GM19455 (cell line): ENCODE results near the gene PPP2R1A.
"Not testable (repeated sequence)": the region's sequence is repeated elsewhere in the genome, so short reads cannot be mapped to it uniquely, and the experiment has no call there.

Experiments
- ATAC-seq: cut with Tn5 transposase; IDR thresholded peaks from one replicate; pipeline ENCODE4 v1.9.1; 2021; ENCODE audit not compliant: unreplicated experiment

The PPP2R1A gene

DNA sequence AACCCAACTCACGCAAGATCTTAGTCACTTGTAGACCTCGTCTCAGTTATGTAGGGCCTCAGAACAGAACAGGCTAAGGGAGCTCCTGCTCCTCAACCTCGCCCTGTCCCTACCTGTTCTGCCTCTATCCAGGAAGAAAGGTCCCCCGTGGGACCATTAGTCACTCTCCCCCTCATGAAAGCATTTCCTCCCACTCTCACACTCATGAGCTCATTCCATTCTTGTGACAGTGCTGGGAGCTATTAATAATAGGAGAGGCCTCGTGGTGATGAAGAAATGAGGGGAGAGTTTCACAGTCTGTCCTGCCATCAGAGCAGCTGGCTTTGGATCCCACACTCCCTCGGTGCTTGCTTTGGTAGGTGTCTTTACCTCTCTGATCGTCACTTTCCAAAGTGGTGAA lies 10.2 kb downstream of the PPP2R1A start:
- no peak for ATAC-seq

DNA sequence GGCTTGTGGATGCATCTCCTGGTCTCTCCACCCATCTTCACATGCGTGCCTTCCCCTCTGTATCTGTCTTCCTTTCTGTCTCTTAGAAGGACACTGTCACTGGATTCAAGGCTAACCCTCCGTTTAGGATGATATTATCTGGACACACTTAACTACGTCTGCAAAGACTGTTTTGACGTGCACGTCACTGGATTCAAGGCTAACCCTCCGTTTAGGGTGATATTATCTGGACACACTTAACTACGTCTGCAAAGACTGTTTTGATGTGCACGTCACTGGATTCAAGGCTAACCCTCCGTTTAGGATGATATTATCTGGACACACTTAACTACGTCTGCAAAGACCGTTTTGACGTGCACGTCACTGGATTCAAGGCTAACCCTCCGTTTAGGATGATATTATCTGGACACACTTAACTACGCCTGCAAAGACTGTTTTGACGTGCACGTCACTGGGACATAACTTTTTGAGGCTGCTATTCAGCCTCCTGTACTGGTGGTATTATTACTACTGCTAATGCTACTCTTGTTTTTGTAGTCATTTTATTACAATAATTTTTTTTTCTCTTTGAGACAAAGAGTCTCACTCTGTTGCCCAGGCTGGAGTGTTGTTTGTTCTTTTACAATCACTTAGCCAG lies 11.0 kb downstream of the PPP2R1A start:
- ATAC-seq, result not testable (repeated sequence)

DNA sequence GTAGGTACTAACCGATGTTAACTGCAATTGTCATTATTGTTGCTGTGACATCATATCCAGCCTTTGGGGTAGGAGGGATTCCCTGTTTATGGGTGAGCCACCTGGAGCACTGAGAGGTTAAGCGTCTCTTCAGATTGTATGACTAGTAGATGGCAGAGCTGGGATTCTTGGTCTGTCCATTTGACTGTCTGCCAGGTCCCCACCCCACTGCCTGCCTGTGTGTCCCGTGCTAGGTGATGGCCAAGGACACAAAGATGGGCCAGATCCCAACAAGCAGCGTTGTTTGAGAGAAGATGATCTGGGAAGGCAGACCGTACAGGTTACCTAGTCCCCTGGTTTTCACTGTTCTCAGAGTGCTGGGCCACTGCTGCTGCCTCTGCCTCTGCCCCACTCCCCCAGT lies 16.6 kb downstream of the PPP2R1A start:
- ATAC-seq, result no peak

- ATAC-seq, result no peak
Measured at GRCh38 chr19:52211203-52211602, 21.4 kb downstream of the PPP2R1A start.

GRCh38 chr19:52211926-52212571 lies 22.2 kb downstream of the PPP2R1A start:
- ATAC-seq, result no peak

GRCh38 chr19:52212572-52213255 lies 22.9 kb downstream of the PPP2R1A start:
- ATAC-seq, result no peak

- no peak for ATAC-seq
Measured at GRCh38 chr19:52214241-52214640, 24.4 kb downstream of the PPP2R1A start.

DNA sequence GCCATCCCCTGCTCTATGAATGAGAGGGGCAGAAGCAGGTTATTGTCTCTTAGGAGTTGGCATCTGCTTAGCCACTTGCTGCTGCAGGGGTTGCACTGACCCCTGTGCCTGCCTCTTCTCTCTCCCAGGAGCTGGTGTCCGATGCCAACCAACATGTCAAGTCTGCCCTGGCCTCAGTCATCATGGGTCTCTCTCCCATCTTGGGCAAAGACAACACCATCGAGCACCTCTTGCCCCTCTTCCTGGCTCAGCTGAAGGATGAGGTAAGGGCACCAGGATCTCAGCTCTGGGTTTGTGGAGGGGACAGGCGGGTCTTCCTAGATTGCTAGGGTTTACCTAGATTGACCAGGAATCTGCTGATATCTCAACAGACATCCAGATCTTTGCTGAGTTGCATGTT lies 26.5 kb downstream of the PPP2R1A start:
- no peak for ATAC-seq

- ATAC-seq, result no peak
Measured at GRCh38 chr19:52217576-52217975, 27.7 kb downstream of the PPP2R1A start.

DNA sequence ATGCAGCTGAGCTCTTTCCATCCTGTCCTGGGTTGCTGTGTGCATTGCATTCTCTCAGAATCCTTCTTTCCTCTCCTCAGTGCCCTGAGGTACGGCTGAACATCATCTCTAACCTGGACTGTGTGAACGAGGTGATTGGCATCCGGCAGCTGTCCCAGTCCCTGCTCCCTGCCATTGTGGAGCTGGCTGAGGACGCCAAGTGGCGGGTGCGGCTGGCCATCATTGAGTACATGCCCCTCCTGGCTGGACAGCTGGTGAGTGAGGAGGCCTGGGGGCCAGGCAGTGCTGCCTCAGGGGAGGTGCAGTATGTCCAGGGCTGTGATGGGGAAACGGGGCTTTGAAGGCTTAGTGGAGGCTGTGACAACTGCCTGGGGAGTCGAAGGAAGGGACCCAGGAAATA lies 29.8 kb downstream of the PPP2R1A start:
- no peak for ATAC-seq

DNA sequence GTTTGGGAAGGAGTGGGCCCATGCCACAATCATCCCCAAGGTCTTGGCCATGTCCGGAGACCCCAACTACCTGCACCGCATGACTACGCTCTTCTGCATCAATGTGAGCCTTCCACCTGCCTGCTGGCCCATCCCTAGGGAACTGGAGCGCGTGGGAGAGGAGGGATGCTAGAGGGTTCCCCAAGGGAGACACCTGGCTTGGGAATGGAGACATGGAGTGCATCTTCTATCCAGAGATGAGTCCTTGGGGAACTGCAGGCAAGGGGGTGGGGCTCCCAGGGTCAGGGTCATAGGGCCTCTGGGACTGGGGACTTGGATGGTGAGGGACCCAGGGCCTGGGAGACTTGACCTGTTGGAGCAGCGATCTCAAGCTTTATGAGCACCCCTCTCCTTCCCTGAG lies 31.2 kb downstream of the PPP2R1A start:
- no peak for ATAC-seq

- ATAC-seq, result no peak
Measured at GRCh38 chr19:52221831-52222375, 32.1 kb downstream of the PPP2R1A start.

GRCh38 chr19:52224211-52224610 lies 34.4 kb downstream of the PPP2R1A start:
- ATAC-seq, result no peak

- no peak for ATAC-seq
Measured at GRCh38 chr19:52226652-52227051, 36.8 kb downstream of the PPP2R1A start.

DNA sequence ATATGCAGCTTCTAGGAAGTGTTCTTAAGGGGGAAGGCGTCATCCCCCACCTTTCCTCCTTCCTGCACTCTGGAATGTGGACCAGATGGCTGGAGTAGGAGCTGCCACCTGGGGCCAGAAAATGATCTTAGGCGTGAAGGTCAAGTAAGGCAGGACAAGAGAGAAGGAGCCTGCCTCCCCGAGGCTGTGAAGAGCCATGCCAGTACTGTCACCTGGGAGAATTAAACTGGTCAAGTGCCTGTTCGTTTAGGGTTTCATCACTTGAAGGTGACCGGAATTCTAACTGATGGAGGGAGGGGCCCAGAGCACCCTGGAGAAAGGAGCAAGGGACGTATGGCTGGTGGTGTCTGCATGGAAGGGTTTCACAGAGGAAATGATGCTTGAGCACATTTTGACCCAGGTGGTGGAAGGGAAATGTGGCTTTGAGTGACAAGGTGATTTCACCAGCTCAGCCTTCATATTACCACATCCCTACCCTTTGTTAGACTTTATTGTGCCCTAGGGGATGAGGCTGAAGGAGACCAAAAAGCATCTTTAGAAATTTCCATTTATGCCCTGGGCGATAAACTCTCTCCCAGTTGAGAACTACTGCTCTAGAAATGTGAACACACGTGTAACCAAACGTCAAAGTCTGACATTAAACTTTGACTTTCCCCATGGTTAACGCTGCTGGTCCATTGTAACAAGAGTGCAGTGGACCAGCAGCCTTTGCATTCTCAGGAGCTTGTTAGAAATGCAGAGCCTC lies 37.5 kb downstream of the PPP2R1A start:
- ATAC-seq, result no peak

DNA sequence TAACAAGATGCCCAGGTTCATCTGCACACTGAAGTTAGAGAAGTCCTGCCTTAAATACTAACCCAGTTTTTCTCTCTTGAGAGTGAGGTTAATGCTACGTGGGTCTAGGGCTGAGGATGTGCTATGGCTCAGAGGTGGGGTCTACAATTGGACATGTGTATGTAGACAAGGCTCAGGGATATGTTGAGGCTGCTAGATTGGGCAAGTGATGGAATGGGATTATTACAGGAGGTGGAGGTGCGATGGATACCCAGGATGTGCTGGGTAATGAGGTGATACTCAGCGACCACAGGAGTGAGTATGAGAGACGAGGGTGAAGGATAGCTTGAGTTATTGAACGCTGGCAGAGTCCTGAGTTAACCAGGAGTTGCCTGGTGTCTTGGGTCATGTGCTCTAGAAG lies 38.1 kb downstream of the PPP2R1A start:
- ATAC-seq, result no peak

GRCh38 chr19:52229524-52229923 lies 39.7 kb downstream of the PPP2R1A start:
- no peak for ATAC-seq

GRCh38 chr19:52230685-52231084 lies 40.8 kb downstream of the PPP2R1A start:
- ATAC-seq, result no peak

DNA sequence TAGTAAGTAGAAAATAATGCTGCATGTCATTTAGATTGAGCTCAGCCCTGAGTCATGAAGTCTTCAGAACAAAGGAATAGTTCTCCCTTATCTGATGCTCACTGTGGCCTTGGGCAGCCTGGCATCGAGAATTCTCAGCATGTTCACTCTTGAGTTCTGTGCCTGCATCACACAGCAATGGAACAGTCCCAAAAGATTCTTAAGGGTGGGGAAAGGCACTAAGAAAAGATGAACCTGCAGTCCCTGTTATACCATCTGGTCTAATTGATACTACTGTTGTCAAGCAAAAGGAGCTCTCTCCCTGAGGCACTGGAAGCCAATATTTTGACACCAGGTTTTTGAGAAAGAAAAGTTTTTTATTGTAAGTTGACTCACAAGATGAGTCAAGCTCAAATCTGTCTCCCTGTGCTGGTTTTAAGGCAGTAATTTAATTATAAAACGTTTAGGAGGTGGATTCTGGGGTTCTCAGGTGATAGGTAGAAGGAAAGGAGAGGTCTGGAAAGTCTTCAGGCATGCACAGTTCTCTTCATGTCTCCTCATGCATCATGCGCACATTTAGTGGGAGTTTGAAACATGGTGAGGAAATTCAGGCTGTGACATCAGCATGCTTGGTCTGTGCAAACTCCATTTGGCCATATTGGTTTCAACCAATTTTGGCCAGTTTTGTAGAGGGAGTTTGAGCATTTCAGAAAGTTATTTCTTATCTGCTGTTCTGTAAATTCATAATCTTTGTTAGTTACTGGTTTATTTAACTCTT lies 41.5 kb downstream of the PPP2R1A start:
- ATAC-seq, result no peak

GRCh38 chr19:52234406-52234805 lies 44.6 kb downstream of the PPP2R1A start:
- ATAC-seq, result no peak

- no peak for ATAC-seq
Measured at GRCh38 chr19:52237197-52237596, 47.3 kb downstream of the PPP2R1A start.
